Mucosa of descending colon (tissue), 3 donors: Measurements from ENCODE around the gene ZNF580. TPM values are rescaled to one million over a fixed set of nuclear protein-coding genes. Genes with fewer than 3 reads are reported as not detected.

Source experiments
- ATAC-seq: fragments of 200-7000 bp; cut with Tn5 transposase; one replicate; pipeline ENCODE4 v1.9.1; 2020; ENCODE audit warnings: mild to moderate bottlenecking, moderate library complexity
- DNase-seq, 3 donors: peaks; one replicate each; pipeline ENCODE4 v3.0.0-alpha.2; 2020
- H3K36me3 ChIP-seq: fragments of 200-600 bp; one replicate; pipeline ENCODE4 v1.8.0; 2021; ENCODE audit warnings: low read depth, mild to moderate bottlenecking
- H3K4me1 ChIP-seq: fragments of 200-600 bp; one replicate; pipeline ENCODE4 v1.8.0; 2021; ENCODE audit warnings: low read depth, mild to moderate bottlenecking
- H3K4me3 ChIP-seq: fragments of 200-600 bp; one replicate; pipeline ENCODE4 v1.8.0; 2021; ENCODE audit warnings: mild to moderate bottlenecking
- H3K9me3 ChIP-seq: fragments of 200-600 bp; one replicate; pipeline ENCODE4 v1.8.0; 2021; ENCODE audit warnings: mild to moderate bottlenecking
- intact Hi-C, 2 donors: fragments of 100-400 bp; cut with DNase I in 1 of 2; cut with micrococcal nuclease in 1 of 2; formaldehyde crosslinking; loops; one replicate each; pipeline versions ENCODE4 v1.11.0 to v1.11.1; 2022; cut with DNase I, micrococcal nuclease
- total RNA-seq, 3 donors: library from RNA; stranded (reverse); fragmentation: NEBNext Ultra II Directional in 2 of 3; extraction: Animal tissue kit (Norgen Biotek cat#: 25700) in 2 of 3; gene quantifications; one replicate each; pipeline versions ENCODE4 v1.2.1 to v1.2.4, GENCODE V29; 2021 to 2023
- TF ChIP-seq, protein P1 (sequence below): fragments of 200-600 bp; IDR thresholded peaks from one replicate; pipeline ENCODE4 v1.8.0; 2022; ENCODE audit warnings: antibody characterized with exemption, mild to moderate bottlenecking
- donor health status: DM: no; HTN: no; CAD: no; lungs with moderate emphysema.
- donor health status: DM: no; HTN: no; CAD: no.
- donor health status: DM: no; HTN: yes; CAD: no.

The ZNF580 gene
- total RNA-seq, 3 donors from 2014 or later = 29.6 to 46.0 (median 31.6) TPM

DNA sequence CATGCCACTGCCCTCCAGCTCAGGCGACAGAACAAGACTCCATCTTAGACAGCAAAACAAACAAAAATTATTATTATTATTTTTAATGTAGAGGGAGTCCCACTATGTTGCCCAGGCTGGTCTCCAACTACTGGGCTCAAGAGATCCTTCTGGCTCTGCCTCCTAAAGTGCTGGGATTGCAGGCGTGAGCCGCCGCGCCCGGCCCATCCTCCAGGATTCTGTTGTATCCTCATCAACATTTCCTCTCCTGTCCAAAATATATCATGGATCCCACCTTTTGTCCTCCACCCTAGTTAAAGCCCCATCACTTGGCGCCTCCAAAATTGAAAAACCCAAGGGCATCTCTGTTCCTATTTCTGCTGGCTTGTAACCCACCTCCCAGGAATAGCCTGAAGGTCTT is 17.7 kb upstream of the ZNF580 start:
- intact Hi-C loops = no loop called here
- H3K4me1 ChIP-seq = peaks cover 4% of the 10 kb centered on the region
- no peak for DNase-seq
- TF ChIP-seq, protein P1, sequence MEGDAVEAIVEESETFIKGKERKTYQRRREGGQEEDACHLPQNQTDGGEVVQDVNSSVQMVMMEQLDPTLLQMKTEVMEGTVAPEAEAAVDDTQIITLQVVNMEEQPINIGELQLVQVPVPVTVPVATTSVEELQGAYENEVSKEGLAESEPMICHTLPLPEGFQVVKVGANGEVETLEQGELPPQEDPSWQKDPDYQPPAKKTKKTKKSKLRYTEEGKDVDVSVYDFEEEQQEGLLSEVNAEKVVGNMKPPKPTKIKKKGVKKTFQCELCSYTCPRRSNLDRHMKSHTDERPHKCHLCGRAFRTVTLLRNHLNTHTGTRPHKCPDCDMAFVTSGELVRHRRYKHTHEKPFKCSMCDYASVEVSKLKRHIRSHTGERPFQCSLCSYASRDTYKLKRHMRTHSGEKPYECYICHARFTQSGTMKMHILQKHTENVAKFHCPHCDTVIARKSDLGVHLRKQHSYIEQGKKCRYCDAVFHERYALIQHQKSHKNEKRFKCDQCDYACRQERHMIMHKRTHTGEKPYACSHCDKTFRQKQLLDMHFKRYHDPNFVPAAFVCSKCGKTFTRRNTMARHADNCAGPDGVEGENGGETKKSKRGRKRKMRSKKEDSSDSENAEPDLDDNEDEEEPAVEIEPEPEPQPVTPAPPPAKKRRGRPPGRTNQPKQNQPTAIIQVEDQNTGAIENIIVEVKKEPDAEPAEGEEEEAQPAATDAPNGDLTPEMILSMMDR = no peak
- H3K9me3 ChIP-seq = no peaks in the 10 kb centered on the region
- no peak for ATAC-seq
- no peaks in the 10 kb centered on the region for H3K36me3 ChIP-seq
- H3K4me3 ChIP-seq = no peak overlapping the region

- Histone ChIP-seq H3K4me1 (peaks cover 4% of the 10 kb centered on the region), H3K36me3 (no peaks in the 10 kb centered on the region), H3K9me3 (no peaks in the 10 kb centered on the region), H3K4me3 (no peak overlapping the region)
- TF ChIP-seq, protein P1 = no peak
- DNase-seq (no peak), ATAC-seq (no peak)
- intact Hi-C loops = no loop called here
Observed at GRCh38 chr19:55623561-55623960, 17.2 kb upstream of the ZNF580 start.

DNA sequence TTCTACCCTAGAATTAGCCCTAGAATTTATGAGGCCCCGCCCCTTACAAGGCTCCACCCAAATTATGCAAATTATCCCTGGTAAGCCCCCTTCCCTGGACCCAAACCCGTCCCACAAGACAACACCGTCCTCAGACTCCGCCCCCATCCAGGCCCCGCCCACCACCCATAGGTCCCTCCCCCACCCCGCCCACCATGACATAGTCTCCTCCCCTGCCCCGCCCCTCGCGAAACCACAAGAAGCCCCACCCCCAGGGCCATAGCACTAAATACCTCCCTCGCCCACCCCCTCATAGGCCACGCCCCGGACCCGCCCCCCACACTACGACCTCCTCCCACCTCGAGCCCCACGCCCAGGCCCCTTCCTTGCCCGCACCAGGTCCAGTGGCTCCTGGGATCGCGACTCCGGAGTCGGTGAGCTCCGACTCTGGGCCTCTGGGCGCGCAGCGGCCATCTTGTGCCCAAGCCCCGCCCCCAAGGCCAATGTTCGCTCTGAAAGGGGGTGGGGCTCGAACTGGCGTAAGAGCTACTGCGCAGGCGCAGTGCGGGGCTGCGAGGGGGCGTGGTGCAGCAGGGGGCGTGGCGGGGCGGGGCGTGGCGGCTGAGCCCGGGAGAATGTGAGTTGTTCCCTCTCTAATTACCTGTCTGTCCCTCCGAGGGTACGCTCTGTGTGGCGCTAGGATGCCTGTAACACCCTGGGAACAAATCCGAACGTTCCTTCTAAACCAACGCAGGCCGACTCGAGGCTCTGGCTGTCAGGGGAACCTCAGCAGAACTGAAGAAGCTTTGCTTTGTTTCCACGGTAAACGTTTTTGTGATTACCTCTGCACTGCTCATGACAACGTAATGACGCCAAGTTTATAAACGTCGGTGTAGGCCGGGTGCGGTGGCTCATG is 16.4 kb upstream of the ZNF580 start, which contains the start of gene ZNF784:
ZNF784 (minus strand) TSS at position 458 of the 895 bp plus-strand sequence; CDS start at position 453, 5 bp downstream.
- Histone ChIP-seq H3K36me3 (no peaks in the 10 kb centered on the region), H3K4me3 (peak within 1 kb of the TSS; percentile 17), H3K9me3 (no peaks in the 10 kb centered on the region), H3K4me1 (peaks cover 4% of the 10 kb centered on the region)
- ATAC-seq = peak; percentile 97
- peak; percentile 93 to 95 (median 94) for DNase-seq
- intact Hi-C loops = no loop called here
- TF ChIP-seq, protein P1 = no peak

DNA sequence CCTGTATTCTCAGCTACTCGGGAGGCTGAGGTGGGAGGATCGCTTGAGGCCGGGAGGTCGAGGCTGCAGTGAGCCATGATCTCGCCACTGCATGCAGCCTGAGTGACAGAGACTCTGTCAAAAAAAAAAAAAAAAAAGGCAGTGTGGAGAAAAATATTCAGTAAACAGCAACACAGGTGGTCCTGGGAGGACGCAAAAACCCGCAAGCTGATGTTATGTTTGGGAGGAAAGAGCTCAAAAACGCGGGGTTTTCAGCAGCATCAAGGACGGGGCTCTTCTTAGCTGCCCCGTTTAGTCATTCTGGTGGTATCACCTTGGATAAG is 15.8 kb upstream of the ZNF580 start:
- no peak overlapping the region for H3K4me3 ChIP-seq
- H3K36me3 ChIP-seq = no peaks in the 10 kb centered on the region
- H3K4me1 ChIP-seq = peaks cover 4% of the 10 kb centered on the region
- DNase-seq = no peak
- no peak for ATAC-seq
- TF ChIP-seq, protein P1 = no peak
- H3K9me3 ChIP-seq = no peaks in the 10 kb centered on the region
- intact Hi-C loops = no loop called here

DNA sequence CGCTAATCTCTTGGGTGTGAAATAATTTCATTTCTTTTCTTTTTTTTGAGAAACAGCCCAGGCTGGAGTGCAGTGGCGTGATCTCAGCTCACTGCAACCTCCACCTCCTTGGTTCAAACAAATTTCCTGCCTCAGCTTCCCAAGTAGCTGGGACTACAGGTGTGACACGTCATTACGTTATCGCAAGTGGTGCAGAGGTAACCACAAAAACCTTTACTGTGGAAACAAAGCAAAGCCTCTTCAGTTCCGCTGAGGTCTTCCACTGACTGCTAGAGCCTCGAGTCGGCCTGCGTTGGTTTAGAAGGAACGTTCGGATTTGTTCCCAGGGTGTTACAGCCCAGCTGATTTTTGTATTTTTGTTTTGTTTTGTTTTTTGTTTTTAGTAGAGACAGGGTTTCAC is 14.5 kb upstream of the ZNF580 start:
- no peak overlapping the region for H3K4me3 ChIP-seq
- intact Hi-C loops = no loop called here
- ATAC-seq (no peak), DNase-seq (peak in 1 of 3 donors; percentile 26)
- TF ChIP-seq, protein P1 = no peak
- H3K4me1 ChIP-seq = peaks cover 4% of the 10 kb centered on the region
- no peaks in the 10 kb centered on the region for H3K36me3 ChIP-seq
- H3K9me3 ChIP-seq = no peaks in the 10 kb centered on the region
